Activated CD4-positive, alpha-beta T cell treated with anti-CD3 and anti-CD28 coated beads, Interleukin-10, Interleukin-2, amounts not matched to agents 100 ng/mL and 50 ng/mL, durations not matched to agents 16 hours and 8 hours (primary cell): ENCODE data around the gene EHD2.
"Not testable (repeated sequence)": the region's sequence is repeated elsewhere in the genome, so short reads cannot be mapped to it uniquely, and the experiment has no call there.

Source experiments
- DNase-seq: peaks from one replicate; pipeline ENCODE4 v3.0.0-alpha.2; 2020

EHD2 gene, protein sequence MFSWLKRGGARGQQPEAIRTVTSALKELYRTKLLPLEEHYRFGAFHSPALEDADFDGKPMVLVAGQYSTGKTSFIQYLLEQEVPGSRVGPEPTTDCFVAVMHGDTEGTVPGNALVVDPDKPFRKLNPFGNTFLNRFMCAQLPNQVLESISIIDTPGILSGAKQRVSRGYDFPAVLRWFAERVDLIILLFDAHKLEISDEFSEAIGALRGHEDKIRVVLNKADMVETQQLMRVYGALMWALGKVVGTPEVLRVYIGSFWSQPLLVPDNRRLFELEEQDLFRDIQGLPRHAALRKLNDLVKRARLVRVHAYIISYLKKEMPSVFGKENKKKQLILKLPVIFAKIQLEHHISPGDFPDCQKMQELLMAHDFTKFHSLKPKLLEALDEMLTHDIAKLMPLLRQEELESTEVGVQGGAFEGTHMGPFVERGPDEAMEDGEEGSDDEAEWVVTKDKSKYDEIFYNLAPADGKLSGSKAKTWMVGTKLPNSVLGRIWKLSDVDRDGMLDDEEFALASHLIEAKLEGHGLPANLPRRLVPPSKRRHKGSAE

DNA sequence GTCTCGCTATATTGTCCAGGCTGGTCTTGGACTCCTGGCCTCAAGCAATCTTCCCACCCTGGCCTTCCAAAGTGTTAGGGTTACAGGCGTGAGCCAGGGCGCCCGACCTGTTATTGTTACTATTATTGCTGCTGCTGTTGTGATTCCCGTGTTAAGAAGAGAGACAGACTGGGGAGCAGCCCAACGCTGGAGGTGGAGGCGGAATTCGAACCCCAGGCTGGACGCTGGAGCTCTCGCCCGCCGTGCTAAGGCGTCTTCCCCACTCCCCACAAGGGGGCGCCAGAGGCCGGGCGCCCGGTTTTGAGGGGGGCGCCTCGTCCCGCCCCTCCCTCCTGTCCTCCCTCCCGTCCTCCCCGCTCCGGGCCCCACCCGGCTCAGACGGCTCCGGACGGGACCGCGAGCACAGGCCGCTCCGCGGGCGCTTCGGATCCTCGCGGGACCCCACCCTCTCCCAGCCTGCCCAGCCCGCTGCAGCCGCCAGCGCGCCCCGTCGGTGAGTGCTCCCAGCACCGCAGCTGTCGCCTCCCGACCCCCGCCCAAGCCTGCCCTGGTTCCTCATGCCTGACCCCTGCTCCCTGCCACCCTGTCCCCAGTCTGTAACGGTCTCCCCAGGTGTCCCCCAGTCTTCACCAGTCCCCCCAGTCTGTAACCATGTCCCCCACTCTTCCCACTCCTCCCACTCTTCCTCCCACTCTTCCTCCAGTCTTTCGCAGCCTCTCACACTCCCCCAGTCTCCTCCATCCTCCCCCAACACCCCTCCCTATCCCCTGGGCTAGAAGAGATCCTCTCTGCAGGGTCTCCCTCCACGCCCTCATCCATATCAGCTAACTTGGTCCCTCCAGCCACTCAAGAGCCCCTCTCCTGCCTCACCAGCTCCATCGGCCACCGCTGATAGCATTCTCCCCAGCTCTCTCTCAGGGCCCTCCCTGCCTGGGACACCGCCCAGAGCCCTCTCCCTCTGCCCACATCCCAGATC lies at the start of gene EHD2:
EHD2 (plus strand) TSS at position 377 of the 976 bp plus-strand sequence. CDS start 3,191 bp downstream, outside the sequence.
- peak; percentile 47 for DNase-seq

DNA sequence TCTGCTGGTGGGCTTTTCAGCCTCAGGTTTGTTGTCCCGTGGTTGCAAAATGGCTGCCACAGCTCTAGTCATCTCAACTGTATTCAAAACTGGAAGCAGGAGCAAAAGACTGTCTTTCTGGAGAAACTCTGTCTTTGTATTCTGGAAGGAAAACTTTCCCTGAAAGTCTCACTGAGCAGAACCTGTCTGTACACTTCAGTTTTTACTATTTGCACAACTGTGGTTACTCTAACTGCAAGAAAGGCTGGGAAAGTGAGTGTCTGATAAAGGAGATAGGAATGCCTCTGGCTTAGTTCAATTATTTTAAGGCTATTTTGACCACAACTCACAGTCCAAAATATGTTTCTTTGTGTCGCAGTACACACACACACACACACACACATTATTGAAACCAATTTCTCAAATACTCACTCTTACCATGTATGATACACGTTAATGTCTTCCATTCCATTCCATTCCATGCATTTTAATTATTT lies 49.7 kb upstream of the EHD2 start:
- DNase-seq = no peak

DNA sequence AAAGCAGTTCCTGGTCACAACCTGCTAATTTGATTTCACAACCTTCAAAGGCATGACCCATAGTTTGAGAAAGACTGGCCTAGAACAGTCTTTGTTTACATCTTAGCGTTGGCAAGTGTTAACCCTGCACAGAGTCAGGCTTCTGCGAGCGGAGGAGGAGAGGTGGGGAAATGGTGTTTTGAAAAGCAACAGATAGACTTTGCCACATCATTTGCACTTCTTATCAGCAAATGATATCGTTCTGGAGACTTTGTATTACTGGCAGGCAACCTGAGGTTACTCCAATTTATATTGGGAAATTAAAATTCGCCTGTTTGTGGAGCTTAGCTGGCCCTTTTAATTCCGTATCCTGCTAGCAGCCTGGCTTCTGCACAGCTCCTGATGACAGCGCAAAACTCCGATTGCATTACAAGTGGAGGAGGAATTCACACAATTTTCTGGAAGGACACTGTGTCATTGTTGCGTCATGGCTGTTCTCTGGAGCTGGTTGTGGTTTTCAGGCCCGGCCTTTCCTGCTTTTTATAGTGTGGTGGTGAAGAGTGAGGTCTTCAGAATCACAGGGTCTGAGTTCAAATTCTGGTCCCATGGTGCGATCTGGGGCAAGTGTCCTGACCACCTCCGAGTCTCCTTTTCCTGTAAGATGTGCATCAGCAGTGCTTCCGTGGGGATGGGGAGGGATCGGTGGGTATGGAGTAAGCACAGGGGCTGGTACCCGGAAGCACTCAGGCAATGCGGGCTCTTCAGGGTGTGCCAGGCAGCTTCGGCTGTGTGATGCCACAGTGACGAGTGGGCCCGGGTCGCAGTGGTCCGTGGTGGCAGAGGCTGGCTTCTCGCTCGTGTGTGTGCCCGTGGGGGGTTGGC lies 49.1 kb upstream of the EHD2 start:
- DNase-seq = no peak

- DNase-seq = not testable (repeated sequence)
These were observed 44.7 kb upstream of the EHD2 start for GRCh38 chr19:47668556-47668955.

DNA sequence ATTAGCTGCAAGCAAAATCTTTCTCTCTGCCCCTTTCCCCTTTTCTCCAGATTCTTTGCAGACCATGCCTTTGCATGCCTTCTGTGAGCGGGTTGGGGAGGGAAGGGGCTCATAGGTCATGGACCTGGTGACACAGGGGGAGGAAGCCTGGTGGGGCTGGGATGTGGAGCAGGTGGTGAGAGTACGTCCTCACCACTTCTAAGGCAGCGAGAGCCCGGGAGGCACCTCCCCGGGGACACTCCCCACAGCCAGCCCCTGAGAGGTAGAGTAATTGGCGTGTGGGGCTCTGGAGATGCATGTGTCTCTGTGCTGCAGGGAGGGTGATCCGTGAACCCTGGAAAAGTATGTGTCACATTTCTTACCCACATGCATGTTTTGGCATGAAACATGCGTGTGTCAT lies 42.5 kb upstream of the EHD2 start:
- no peak for DNase-seq

DNA sequence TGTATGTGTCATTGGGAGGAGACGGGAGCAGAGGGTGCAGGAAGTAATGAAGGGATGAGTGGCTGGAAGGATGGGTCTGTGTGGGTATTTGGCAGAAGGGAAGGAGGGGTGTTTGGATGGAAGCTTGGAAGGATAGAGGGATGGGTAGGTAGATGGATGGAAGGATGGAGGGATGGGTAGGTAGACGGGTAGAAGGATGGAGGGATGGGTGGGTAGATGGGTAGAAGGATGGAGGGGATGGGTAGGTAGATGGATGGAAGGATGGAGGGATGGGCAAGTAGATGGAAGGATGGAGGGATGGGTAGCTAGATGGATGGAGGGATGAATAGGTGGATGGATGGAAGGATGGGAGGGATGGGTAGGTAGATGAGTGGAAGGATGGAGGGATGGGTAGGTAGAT lies 41.7 kb upstream of the EHD2 start:
- no peak for DNase-seq

GRCh38 chr19:47673426-47673825 lies 39.8 kb upstream of the EHD2 start:
- no peak for DNase-seq

DNA sequence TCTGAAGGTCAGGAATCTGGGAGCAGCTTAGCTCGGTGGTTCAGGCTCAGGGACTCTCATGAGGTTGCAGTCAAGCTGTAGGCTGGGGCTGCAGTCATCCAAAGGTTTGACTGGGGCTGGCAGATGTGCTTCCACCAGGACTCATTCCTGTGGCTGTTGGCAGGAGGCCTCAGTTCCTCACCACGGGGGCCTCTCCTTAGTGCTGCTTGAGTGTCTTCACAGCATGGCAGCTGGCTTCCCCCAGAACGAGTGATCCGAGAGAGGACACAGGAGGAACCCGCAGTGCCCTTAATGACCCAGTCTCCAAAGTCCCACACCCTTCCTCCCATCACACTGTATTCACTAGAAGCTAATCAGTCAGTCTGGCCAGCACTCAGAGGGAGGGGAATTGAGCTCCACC lies 38.7 kb upstream of the EHD2 start:
- no peak for DNase-seq

DNA sequence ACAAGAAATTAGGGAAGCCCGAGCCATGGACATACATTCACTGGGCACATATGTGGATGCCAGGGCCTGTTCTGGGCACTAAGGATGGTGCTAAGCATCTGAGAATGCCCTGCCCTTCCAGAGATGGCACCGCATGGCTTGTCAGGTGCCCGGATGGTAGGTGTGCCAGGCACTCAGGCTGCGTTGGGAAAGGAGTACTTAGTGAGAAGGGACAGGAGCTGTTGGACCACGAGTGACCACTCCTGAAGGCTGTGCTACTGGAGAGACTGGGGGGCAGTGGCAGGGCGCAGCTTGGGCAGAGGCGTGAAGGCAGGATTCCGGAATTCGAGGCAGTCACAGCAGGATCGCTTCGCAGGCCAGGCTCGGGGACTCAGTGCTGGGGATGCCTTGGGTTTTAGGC lies 38.0 kb upstream of the EHD2 start:
- DNase-seq = no peak

GRCh38 chr19:47675859-47676258 lies 37.4 kb upstream of the EHD2 start:
- no peak for DNase-seq

GRCh38 chr19:47676811-47677210 lies 36.4 kb upstream of the EHD2 start:
- DNase-seq = no peak

- DNase-seq = no peak
These were observed 33.8 kb upstream of the EHD2 start for GRCh38 chr19:47679251-47679900.

GRCh38 chr19:47679922-47680857 lies 33.0 kb upstream of the EHD2 start:
- no peak for DNase-seq

GRCh38 chr19:47680858-47681332 lies 32.3 kb upstream of the EHD2 start:
- no peak for DNase-seq

DNA sequence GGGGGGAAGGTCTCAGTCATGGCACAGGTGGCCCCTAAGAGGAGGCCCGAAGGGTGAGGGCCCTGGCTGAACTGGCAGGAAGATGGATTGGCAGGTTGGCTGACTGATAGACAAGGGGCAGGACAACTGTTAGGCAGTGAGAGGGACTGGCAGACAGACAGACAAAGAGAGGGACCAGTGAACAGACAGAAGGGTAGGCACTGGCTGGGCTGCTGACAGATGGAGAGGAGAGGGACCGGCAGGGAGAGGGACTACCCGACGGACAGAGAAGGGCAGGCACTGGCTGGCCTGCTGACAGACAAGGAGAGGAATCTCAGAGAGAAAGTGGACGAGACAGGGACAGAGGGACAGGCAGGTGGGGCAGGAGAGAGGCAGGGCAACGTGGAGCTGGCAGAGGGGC lies 31.8 kb upstream of the EHD2 start:
- DNase-seq = no peak

DNA sequence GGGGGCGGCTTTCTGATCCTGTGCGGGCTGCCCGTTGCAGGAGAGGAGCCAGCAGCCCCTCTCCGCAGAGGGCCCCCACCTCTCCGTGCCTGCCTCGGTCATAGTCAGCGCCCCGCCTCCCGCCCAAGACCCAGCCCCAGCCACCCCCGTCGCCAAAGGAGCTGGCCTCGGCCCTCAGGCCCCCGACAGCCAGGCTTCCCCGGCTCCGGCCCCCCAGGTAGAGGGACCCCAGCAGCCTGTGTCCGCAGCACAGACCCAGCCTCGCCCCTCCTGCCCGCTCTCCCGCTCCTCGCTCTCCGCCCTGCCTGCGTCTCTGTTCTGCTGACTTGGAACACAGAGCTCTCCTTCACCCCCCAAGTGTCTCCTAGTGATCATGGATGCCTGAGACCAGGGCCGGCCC lies 31.3 kb upstream of the EHD2 start:
- no peak for DNase-seq

- DNase-seq = no peak
These were observed 30.3 kb upstream of the EHD2 start for GRCh38 chr19:47682939-47683338.

DNA sequence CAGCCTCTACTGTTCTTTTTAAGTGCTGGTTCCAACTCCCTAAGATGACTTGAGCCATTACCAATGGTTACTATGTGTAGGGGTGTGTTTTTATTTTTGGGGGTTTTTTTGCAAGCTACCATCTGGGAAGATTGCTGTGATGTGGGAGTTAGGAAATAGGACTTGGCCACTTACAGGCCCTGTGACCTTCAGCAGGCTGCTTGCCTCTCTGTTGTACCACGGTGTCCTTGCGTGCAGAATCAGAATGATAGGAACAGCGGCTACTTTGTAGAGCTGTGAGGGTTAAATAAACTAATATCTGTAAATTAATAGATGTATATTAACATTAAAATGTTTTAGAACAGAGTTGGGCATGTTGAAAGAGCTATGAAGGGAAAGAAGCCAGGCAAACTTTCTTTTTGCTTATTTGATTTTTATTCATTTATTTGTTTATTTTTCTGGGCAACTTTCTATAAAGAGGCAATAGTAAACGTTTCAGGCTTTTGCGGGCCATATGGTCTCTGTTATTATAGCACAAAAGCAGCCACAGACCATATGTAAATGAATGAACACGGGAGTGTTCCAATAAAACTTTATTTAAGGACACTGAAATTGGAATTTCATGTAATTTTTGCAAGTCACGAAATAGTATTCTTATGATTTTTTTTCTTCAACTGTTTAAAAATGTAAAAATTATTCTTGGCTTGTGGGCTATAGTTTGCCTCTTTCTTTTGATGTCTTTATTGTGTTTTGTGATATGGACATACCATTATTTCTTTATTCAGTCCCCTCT lies 26.4 kb upstream of the EHD2 start:
- no peak for DNase-seq

- DNase-seq = no peak
These were observed 25.3 kb upstream of the EHD2 start for GRCh38 chr19:47687906-47688305.

DNA sequence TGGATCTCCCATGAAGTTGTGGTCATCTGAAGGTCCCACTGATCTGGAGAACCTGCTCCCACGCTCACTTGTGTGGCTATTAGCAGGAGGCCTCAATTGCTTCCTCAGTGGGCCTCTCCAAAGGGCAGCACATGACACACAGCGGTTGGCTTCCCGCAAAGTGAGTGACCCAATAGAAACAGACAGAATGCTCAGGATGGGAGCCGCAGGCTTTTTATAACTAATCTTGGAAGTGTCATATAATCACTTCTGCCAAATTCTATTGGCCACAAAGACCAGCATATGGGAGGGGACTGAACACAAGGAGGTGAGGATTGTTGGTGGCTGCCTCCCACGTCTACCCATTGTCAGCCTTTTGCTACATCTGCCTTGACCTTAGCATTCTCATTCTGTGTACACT lies 22.1 kb upstream of the EHD2 start:
- no peak for DNase-seq
